Thyroid gland (tissue), 4 donors: ENCODE data around the gene RTN4RL1. TPM values are rescaled to one million over a fixed set of nuclear protein-coding genes. Genes with fewer than 3 reads are reported as not detected.

Experiments
- DNase-seq, 2 donors: peaks; one replicate each; pipeline ENCODE4 v3.0.0-alpha.2; 2019
- H3K27ac ChIP-seq, 3 donors: fragments of 200-600 bp; sonication (generic); 1 replicate in 2 of 3; 2 replicates in 1 of 3; pipeline ENCODE4 v1.5.1; 2016 to 2019; ENCODE audit warnings: mild to moderate bottlenecking in 1 of 3, moderate library complexity in 1 of 3
- H3K27me3 ChIP-seq: fragments of 200-600 bp; sonication (generic); one replicate; pipeline ENCODE4 v1.5.1; 2019
- H3K36me3 ChIP-seq, 2 donors: fragments of 200-600 bp; sonication (generic); one replicate each; pipeline ENCODE4 v1.5.1; 2016 to 2019
- H3K4me1 ChIP-seq, 2 donors: fragments of 200-600 bp; sonication (generic); one replicate each; pipeline ENCODE4 v1.5.1; 2017 to 2019
- H3K4me3 ChIP-seq, 3 donors: fragments of 200-600 bp; sonication (generic); replicated peaks in 1 of 3; 1 replicate in 2 of 3; 2 replicates in 1 of 3; pipeline ENCODE4 v1.5.1; 2016; ENCODE audit warnings: mild to moderate bottlenecking in 1 of 3
- H3K9me3 ChIP-seq: fragments of 200-600 bp; sonication (generic); one replicate; pipeline ENCODE4 v1.5.1; 2017
- POLR2A ChIP-seq, 2 donors: fragments of 450-650 bp; IDR thresholded peaks; one replicate each; pipeline ENCODE4 v1.6.1; 2017; ENCODE audit warnings: antibody characterized with exemption in 2 of 2, mild to moderate bottlenecking in 2 of 2, moderate library complexity in 1 of 2
- WGBS, 2 donors: methylation state at CpG; one replicate each; pipeline ENCODE4 v1.1.5; 2017; 5-methylcytosine and 5-hydroxymethylcytosine counted together
- intact Hi-C: fragments of 100-400 bp; cut with DNase I; formaldehyde crosslinking; loops from one replicate; pipeline ENCODE4 v1.15.1; 2023
- total RNA-seq, 4 donors: library from RNA; depleted of rRNA; stranded (reverse); fragments of >200 nt; gene quantifications; one replicate each; pipeline ENCODE4 v1.2.3, GENCODE V29; 2016
- TF ChIP-seq, protein P1 (sequence below), 6 experiments: fragments of 200-600 bp in 3 of 6; fragments of 450-650 bp in 3 of 6; sonication (generic) in 3 of 6; IDR thresholded peaks; one replicate each; pipeline ENCODE4 v1.5.1; 2016 to 2019; ENCODE audit warnings: antibody characterized with exemption in 6 of 6, mild to moderate bottlenecking in 2 of 6, inconsistent platforms in 1 of 6, moderate library complexity in 1 of 6

RTN4RL1 gene
- total RNA-seq, 4 donors from 2014 or later: 1.6 to 4.9 (median 2.5) TPM

DNA sequence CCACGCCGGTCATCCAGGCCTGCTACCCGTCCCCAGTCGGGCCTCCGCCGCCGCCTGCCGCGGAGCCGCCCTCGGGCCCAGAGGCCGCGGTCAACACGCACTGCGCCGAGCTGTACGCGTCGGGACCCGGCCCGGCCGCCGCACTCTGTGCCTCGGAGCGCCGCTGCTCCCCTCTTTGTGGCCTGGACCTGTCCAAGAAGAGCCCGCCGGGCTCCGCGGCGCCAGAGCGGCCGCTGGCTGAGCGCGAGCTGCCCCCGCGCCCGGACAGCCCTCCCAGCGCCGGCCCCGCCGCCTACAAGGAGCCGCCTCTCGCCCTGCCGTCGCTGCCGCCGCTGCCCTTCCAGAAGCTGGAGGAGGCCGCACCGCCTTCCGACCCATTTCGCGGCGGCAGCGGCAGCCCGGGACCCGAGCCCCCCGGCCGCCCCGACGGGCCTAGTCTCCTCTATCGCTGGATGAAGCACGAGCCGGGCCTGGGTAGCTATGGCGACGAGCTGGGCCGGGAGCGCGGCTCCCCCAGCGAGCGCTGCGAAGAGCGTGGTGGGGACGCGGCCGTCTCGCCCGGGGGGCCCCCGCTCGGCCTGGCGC is 32.1 kb upstream of the RTN4RL1 start:
- no peak for TF ChIP-seq POLR2A (IDR thresholded peaks at IDR 0.05)
- TF ChIP-seq, protein P1, sequence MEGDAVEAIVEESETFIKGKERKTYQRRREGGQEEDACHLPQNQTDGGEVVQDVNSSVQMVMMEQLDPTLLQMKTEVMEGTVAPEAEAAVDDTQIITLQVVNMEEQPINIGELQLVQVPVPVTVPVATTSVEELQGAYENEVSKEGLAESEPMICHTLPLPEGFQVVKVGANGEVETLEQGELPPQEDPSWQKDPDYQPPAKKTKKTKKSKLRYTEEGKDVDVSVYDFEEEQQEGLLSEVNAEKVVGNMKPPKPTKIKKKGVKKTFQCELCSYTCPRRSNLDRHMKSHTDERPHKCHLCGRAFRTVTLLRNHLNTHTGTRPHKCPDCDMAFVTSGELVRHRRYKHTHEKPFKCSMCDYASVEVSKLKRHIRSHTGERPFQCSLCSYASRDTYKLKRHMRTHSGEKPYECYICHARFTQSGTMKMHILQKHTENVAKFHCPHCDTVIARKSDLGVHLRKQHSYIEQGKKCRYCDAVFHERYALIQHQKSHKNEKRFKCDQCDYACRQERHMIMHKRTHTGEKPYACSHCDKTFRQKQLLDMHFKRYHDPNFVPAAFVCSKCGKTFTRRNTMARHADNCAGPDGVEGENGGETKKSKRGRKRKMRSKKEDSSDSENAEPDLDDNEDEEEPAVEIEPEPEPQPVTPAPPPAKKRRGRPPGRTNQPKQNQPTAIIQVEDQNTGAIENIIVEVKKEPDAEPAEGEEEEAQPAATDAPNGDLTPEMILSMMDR (IDR thresholded peaks at IDR 0.05): peak in 1 of 6 experiments; percentile 2
- intact Hi-C loops: loop anchor here (5.0 kb wide), 2 partner anchors 35 to 225 kb away; no protein-coding TSS in a partner anchor
- no peak for DNase-seq

DNA sequence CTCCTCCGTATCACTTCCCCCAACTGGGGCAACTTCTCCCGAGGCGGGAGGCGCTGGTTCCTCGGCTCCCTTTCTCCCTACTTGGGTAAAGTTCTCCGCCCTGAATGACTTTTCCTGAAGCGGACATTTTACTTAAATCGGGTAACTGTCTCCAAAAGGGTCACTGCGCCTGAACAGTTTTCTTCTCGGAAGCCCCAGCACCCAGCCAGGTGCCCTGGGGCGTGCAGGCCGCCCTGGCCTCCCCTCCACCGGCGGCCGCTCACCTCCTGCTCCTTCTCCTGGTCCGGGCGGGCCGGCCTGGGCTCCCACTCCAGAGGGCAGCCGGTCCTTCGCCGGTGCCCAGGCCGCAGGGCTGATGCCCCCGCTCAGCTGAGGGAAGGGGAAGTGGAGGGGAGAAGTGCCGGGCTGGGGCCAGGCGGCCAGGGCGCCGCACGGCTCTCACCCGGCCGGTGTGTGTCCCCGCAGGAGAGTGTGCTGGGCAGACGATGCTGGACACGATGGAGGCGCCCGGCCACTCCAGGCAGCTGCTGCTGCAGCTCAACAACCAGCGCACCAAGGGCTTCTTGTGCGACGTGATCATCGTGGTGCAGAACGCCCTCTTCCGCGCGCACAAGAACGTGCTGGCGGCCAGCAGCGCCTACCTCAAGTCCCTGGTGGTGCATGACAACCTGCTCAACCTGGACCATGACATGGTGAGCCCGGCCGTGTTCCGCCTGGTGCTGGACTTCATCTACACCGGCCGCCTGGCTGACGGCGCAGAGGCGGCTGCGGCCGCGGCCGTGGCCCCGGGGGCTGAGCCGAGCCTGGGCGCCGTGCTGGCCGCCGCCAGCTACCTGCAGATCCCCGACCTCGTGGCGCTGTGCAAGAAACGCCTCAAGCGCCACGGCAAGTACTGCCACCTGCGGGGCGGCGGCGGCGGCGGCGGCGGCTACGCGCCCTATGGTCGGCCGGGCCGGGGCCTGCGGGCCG is 31.4 kb upstream of the RTN4RL1 start:
- peak overlapping the region in 2 of 3 donors; percentile 30 to 58 for H3K4me3 ChIP-seq
- H3K27me3 ChIP-seq: peaks cover 5% of the 10 kb centered on the region
- intact Hi-C loops: loop anchor here (5.0 kb wide), 2 partner anchors 36 to 226 kb away; no protein-coding TSS in a partner anchor
- peak overlapping the region; percentile 73 to 91 (median 89) for H3K27ac ChIP-seq
- DNase-seq: peak; percentile 50 to 62
- no peaks in the 10 kb centered on the region for H3K9me3 ChIP-seq
- H3K36me3 ChIP-seq: peaks cover 5 to 14% of the 10 kb centered on the region in 2 donors
- no peak for TF ChIP-seq POLR2A (IDR thresholded peaks at IDR 0.05)
- TF ChIP-seq, protein P1 (IDR thresholded peaks at IDR 0.05): peak in 1 of 6 experiments; percentile 24
- 11 to 23% methylated on average over 20 to 22 of the region's 85 CpGs for WGBS, 2 donors
- peaks cover 13 to 70% of the 10 kb centered on the region in 2 donors for H3K4me1 ChIP-seq

More for the DNA sequence above, 32.1 kb upstream of the RTN4RL1 start:
- WGBS, 2 donors: 33% methylated on average over 3 of the region's 81 CpGs; no CpG with 5 or more reads in 1 of the 2 donors
- Histone ChIP-seq H3K4me3 (peak overlapping the region in 1 of 3 donors; percentile 58), H3K27me3 (peaks cover 5% of the 10 kb centered on the region), H3K27ac (peak overlapping the region in 1 of 3 donors; percentile 89), H3K36me3 (peaks cover 5 to 15% of the 10 kb centered on the region in 2 donors), H3K4me1 (peaks cover 13 to 70% of the 10 kb centered on the region in 2 donors), H3K9me3 (no peaks in the 10 kb centered on the region)

DNA sequence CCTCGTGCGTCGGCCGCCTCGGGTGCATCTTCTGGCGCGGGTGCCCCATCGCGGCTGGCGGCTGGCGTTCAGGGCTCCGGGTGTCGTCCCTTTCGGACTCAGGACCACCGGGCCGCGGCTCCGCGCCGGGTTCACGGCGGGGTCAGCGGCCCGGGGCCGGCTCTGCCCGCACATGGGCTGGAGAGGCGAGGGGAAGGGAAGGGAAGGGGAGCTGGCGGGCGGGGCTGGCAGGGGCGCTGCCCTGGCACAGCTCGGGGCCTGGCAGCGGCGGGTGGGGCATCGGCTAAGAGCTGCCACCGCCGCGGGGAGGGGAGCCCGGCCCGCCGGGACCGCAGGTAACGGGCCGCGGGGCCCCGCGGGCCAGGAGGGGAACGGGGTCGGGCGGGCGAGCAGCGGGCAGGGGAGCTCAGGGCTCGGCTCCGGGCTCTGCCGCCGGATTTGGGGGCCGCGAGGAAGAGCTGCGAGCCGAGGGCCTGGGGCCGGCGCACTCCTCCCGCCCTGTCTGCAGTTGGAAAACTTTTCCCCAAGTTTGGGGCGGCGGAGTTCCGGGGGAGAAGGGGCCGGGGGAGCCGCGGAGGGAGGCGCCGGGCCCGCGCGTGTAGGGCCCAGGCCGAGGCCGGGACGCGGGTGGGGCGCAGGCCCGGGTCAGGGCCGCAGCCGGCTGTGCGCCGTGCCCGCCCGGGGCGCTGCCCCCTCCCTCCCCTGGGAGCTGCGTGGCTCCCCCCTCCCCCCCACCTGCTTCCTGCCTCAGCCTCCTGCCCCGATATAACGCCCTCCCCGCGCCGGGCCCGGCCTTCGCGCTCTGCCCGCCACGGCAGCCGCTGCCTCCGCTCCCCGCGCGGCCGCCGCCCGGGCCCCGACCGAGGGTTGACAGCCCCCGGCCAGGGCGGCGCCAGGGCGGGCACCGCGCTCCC is 30.4 kb upstream of the RTN4RL1 start:
- peaks cover 5% of the 10 kb centered on the region for H3K27me3 ChIP-seq
- H3K9me3 ChIP-seq: no peaks in the 10 kb centered on the region
- H3K4me1 ChIP-seq: peaks cover 21 to 74% of the 10 kb centered on the region in 2 donors
- H3K4me3 ChIP-seq: peak overlapping the region in 2 of 3 donors; percentile 21 to 58
- peak overlapping the region; percentile 89 to 91 (median 90) for H3K27ac ChIP-seq
- WGBS, 2 donors: 3 to 6% methylated on average over 6 to 27 of the region's 113 CpGs
- no peak for DNase-seq
- no peak for TF ChIP-seq POLR2A (IDR thresholded peaks at IDR 0.05)
- TF ChIP-seq, protein P1 (IDR thresholded peaks at IDR 0.05): no peak
- intact Hi-C loops: loop anchor here (2.0 to 5.0 kb wide), 3 partner anchors 37 to 227 kb away; no protein-coding TSS in a partner anchor
- H3K36me3 ChIP-seq: peaks cover 0 to 6% of the 10 kb centered on the region in 2 donors

DNA sequence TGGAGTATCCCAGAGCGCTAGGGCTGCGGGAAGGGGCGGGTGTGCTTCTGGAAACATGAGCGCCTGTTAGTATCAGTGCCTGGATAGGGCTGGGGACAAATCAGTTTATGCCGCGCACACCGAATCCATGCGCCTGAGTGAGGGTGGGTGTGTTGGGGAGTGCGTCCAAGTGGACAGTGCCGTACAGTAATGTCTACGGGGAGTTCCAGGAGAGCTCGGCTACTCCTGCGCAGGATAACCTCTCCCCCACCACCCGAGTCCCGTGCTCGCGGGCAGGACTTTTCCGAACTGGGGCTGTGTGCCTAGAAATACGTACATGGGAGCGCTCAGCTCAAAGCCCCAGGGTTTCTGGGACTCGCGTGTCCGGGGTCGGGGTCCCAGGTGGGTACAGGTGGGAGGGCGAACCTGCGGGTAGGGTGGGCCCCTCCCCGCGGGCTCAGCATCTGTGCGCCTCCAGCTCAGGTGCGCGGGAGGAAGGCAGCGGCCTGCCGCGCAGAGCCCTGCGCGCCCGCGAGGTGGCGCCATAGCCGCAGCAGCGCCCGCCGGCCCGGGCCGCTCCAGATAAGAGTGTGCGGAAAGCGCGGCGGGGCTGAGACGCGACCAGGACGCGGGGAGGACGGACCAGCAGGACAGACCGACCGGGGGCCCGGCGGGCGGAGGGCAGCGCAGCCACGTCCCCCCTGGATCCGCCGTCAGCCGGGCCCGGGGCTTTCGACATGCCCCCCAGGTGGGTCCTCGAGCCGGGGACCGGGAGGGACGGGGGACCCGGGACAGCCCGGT is 29.6 kb upstream of the RTN4RL1 start, which contains the start of gene HIC1:
Gene HIC1 (plus strand): TSS at position 592 of the 780 bp plus-strand sequence. CDS start 1,588 bp downstream, outside the sequence.
- H3K4me3 ChIP-seq: peak within 1 kb of the TSS in 2 of 3 donors; percentile 21 to 58
- intact Hi-C loops: loop anchor here (2.0 to 5.0 kb wide), 3 partner anchors 38 to 228 kb away; no protein-coding TSS in a partner anchor
- 3% methylated on average over 43 of the region's 72 CpGs; no CpG with 5 or more reads in 1 of the 2 donors for WGBS, 2 donors
- DNase-seq: peak; percentile 61 to 72
- peaks cover 23 to 71% of the 10 kb centered on the region in 2 donors for H3K4me1 ChIP-seq
- H3K9me3 ChIP-seq: no peaks in the 10 kb centered on the region
- H3K27me3 ChIP-seq: peaks cover 5% of the 10 kb centered on the region
- peaks cover 0 to 6% of the 10 kb centered on the region in 2 donors for H3K36me3 ChIP-seq
- peak in 1 of 2 donors; percentile 56 for TF ChIP-seq POLR2A (IDR thresholded peaks at IDR 0.05)
- TF ChIP-seq, protein P1 (IDR thresholded peaks at IDR 0.05): peak in 5 of 6 experiments; percentile 94 to 98 (median 97)
- peak within 1 kb of the TSS; percentile 87 to 91 (median 90) for H3K27ac ChIP-seq
